Prostate gland (tissue), 2 donors: ENCODE measurements around the gene ATP6V1C2.

ENCODE experiments used
- CTCF ChIP-seq, 4 experiments: fragments of 200-600 bp in 2 of 4; fragments of 450-650 bp in 2 of 4; sonication (generic) in 2 of 4; IDR thresholded peaks; 1 replicate in 3 of 4; 2 replicates in 1 of 4; pipeline ENCODE4 v1.5.1; 2016 to 2019; ENCODE audit warnings: antibody characterized with exemption in 4 of 4, mild to moderate bottlenecking in 2 of 4, moderate library complexity in 2 of 4
- POLR2A ChIP-seq: fragments of 450-650 bp; IDR thresholded peaks from one replicate; pipeline ENCODE4 v1.6.1; 2016; ENCODE audit warnings: antibody characterized with exemption, mild to moderate bottlenecking

- TF ChIP-seq CTCF (IDR thresholded peaks at IDR 0.05) (no peak), POLR2A (no peak)
Observed at GRCh38 chr2:10810202-10811161, 89.1 kb downstream of the ATP6V1C2 start.
